Measurements from ENCODE around the gene WWOX. TPM values are rescaled to one million over a fixed set of nuclear protein-coding genes. Genes with fewer than 3 reads are reported as not detected.
"Not testable (repeated sequence)": the region's sequence is repeated elsewhere in the genome, so short reads cannot be mapped to it uniquely, and the experiment has no call there.

WWOX gene
- total RNA-seq, 4 donors from 2014 or later: 12.9 to 53.5 (median 25.6) TPM

DNA sequence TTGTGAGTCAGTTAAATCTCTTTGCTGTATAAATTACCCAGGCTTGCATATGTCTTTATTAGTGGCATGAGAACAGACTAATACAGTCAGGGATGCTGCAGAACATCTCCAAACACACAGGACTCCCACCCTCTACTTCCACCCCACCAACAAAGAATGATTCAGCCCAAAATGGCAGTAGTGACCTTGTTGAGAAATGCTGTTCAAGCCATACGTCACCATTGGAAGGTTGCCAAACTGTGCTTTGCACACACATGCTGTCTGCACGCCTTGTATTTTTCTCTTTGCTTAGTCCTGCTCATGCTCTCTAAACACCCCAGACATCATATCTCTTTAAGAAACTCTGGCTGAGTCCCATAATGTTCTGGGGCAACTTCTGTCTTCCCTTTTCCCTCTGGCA lies 589.6 kb downstream of the WWOX start:
- WGBS, 2 donors (ENCODE audit: low coverage in 1 of 2): 31 to 37% methylated on average over 2 of the region's 2 CpGs
- Histone ChIP-seq H3K4me3 (no peak overlapping the region), H3K9me3 (no peaks in the 10 kb centered on the region), H3K27me3 (no peaks in the 10 kb centered on the region), H3K4me1 (no peaks in the 10 kb centered on the region), H3K36me3 (no peaks in the 10 kb centered on the region), H3K27ac (no peak overlapping the region)
- TF ChIP-seq CTCF (IDR thresholded peaks at IDR 0.05) (no peak), POLR2A (IDR thresholded peaks at IDR 0.05) (no peak), POLR2AphosphoS5 (IDR thresholded peaks at IDR 0.05) (no peak), EP300 (IDR thresholded peaks at IDR 0.05) (no peak)
- ATAC-seq: no peak

GRCh38 chr16:78689536-78689935 lies 590.1 kb downstream of the WWOX start:
- Histone ChIP-seq H3K4me1 (no peaks in the 10 kb centered on the region), H3K27ac (no peak overlapping the region), H3K9me3 (no peaks in the 10 kb centered on the region), H3K36me3 (no peaks in the 10 kb centered on the region), H3K4me3 (no peak overlapping the region), H3K27me3 (no peaks in the 10 kb centered on the region)
- no peak for TF ChIP-seq EP300 (IDR thresholded peaks at IDR 0.05)
- no peak for TF ChIP-seq POLR2AphosphoS5 (IDR thresholded peaks at IDR 0.05)
- TF ChIP-seq CTCF (IDR thresholded peaks at IDR 0.05): no peak
- TF ChIP-seq POLR2A (IDR thresholded peaks at IDR 0.05): no peak
- ATAC-seq: no peak

DNA sequence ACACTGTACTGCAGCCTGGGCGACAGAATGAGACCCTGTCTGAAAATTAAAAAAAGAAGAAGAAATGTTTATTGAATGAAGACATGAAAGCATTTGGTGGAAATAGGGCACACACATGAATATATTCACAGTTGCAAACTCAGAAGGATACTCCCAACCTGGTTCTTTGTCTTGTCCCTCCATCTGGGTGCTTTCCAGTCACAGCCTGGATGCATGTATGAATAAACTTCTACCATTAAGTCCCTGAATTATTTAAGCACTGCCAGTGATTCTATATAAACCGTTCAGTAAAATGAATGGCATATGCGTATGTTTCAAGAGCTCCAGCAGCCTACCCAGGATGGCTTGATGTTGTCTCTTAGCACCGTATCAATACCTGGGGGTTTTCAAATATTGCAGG lies 591.1 kb downstream of the WWOX start:
- no peak overlapping the region for H3K27ac ChIP-seq
- WGBS, 2 donors (ENCODE audit: low coverage in 1 of 2): 95 to 97% methylated on average over 3 to 4 of the region's 4 CpGs

DNA sequence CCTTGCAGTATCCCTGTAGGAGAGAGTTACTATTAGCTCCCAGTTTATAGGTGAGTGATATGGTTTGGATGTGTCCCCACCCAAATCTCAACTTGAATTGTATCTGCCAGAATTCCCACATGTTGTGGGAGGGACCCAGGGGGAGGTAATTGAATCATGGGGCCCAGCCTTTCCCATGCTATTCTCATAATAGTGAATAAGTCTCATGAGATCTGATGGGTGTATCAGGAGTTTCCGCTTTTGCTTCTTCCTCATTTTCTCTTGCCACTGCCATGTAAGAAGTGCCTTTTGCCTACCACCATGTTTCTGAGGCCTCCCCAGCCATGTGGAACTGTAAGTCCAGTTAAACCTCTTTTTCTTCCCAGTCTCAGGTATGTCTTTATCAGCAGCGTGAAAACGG lies 592.3 kb downstream of the WWOX start:
- H3K4me3 ChIP-seq, H3K4me1 ChIP-seq, H3K27me3 ChIP-seq, ATAC-seq, H3K36me3 ChIP-seq, H3K9me3 ChIP-seq, H3K27ac ChIP-seq: not testable (repeated sequence)
- WGBS, 2 donors (ENCODE audit: low coverage in 1 of 2): 81 to 96% methylated on average over 3 of the region's 3 CpGs

More for the DNA sequence above, 591.1 kb downstream of the WWOX start:
- Histone ChIP-seq H3K4me1 (no peaks in the 10 kb centered on the region), H3K36me3 (no peaks in the 10 kb centered on the region), H3K4me3 (no peak overlapping the region), H3K9me3 (no peaks in the 10 kb centered on the region), H3K27me3 (no peaks in the 10 kb centered on the region)
- ATAC-seq: no peak
- TF ChIP-seq CTCF (IDR thresholded peaks at IDR 0.05): no peak
- TF ChIP-seq EP300 (IDR thresholded peaks at IDR 0.05): no peak
- no peak for TF ChIP-seq POLR2AphosphoS5 (IDR thresholded peaks at IDR 0.05)
- TF ChIP-seq POLR2A (IDR thresholded peaks at IDR 0.05): no peak

- H3K27me3 ChIP-seq: no peaks in the 10 kb centered on the region
- 91 to 93% methylated on average over 4 to 5 of the region's 5 CpGs for WGBS, 2 donors (ENCODE audit: low coverage in 1 of 2)
- H3K4me1 ChIP-seq: no peaks in the 10 kb centered on the region
- no peak overlapping the region for H3K27ac ChIP-seq
- H3K9me3 ChIP-seq: no peaks in the 10 kb centered on the region
- ATAC-seq: no peak
- TF ChIP-seq EP300 (IDR thresholded peaks at IDR 0.05) (no peak), POLR2A (IDR thresholded peaks at IDR 0.05) (no peak), CTCF (IDR thresholded peaks at IDR 0.05) (no peak)
- no peak overlapping the region for H3K4me3 ChIP-seq
- no peaks in the 10 kb centered on the region for H3K36me3 ChIP-seq
These were observed 594.0 kb downstream of the WWOX start for GRCh38 chr16:78693496-78693895.

DNA sequence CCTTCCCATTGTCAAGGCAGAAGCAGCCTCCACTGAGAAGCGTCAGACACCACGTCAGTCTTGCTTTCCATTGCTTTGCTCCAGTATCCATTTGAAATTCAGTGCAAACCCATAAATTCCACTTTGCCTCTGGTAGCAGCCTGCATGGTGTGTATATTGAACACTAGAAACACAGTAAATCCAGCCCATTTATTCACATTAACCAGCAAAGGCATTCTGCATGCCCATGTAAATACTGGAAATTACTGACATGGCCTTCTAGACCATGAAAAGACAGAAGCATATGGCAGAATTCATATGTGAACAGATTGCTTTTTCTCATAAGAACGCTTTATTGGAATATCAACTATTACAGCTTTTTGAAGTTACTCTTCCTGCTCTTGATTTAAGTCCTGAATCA lies 595.0 kb downstream of the WWOX start:
- Histone ChIP-seq H3K4me3 (no peak overlapping the region), H3K27me3 (no peaks in the 10 kb centered on the region), H3K9me3 (no peaks in the 10 kb centered on the region), H3K27ac (no peak overlapping the region), H3K4me1 (no peaks in the 10 kb centered on the region), H3K36me3 (no peaks in the 10 kb centered on the region)
- TF ChIP-seq CTCF (IDR thresholded peaks at IDR 0.05) (no peak), EP300 (IDR thresholded peaks at IDR 0.05) (no peak), POLR2AphosphoS5 (IDR thresholded peaks at IDR 0.05) (no peak)
- ATAC-seq: no peak
- WGBS, 2 donors (ENCODE audit: low coverage in 1 of 2): 90 to 94% methylated on average over 3 of the region's 3 CpGs

Measured in gastroesophageal sphincter (tissue), 4 donors.